Measurements from ENCODE around the gene NTM. TPM values are rescaled to one million over a fixed set of nuclear protein-coding genes. Genes with fewer than 3 reads are reported as not detected.

NTM gene
- total and polyA plus RNA-seq, 2 of the 8 experiments (the other 6 are each of a cell fraction or from before 2014, with no cell fraction given), result 13.4 to 20.0 TPM

DNA sequence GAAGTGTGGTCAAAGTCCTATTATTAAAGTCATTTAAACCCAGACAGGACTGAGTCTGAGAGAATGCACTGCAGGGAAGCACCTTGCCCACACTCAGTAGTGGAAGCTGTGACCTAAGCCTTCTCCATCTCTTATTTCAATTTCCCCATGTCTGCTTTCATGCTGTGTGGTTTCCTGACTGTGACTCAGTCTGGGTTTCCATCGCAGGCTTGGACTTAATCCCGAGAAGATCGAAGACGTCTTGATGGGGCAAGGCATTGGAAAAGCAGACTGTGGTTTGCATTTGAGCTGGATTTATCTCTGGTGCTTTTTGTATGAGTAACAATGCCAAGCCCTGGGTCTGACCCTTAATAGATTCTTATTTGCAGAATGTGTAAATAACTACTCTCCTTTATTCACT is 238.9 kb downstream of the NTM start:
- CTCF ChIA-PET (ENCODE audit: partially characterized antibody), result interaction anchor here (0.7 to 16.7 kb wide), 12 partner anchors 9 to 97 kb away, joined by 3 to 150 read pairs (median 4); no protein-coding TSS in a partner anchor
- 92% methylated on average over 4 of the region's 4 CpGs; no CpG with 5 or more reads in 1 of the 2 experiments for WGBS, 2 experiments (ENCODE audit: extremely low coverage in 1 of 2, insufficient coverage in 1 of 2, insufficient read length in 1 of 2, insufficient replicate concordance in 2 of 2, low coverage in 1 of 2, low lambda C conversion rate in 2 of 2, missing lambda C conversion rate in 1 of 2)

More for the DNA sequence above, 238.9 kb downstream of the NTM start:
- no peak for FAIRE-seq
- Histone ChIP-seq H3K23me2 (ENCODE audit: low read depth, low read length) (no peaks in the 10 kb centered on the region), H3K4me1 (replicated peaks in 1 of 4; ENCODE audit: control insufficient read depth in 3 of 4, insufficient read depth in 4 of 4, low read length in 3 of 4) (peaks cover 2 to 11% (median 6%) of the 10 kb centered on the region in 4 experiments; a peak in 4 of 7 replicates), H2BK15ac (ENCODE audit: low read length) (no peak overlapping the region), H3K23ac (ENCODE audit: insufficient read length) (no peak overlapping the region), H2BK20ac (ENCODE audit: low read length) (no peak overlapping the region), H3K27ac (ENCODE audit: low read depth, low read length) (no peak overlapping the region), H4K91ac (replicated peaks; ENCODE audit: insufficient read length, low read length) (no peak overlapping the region), H3K9me3 (ENCODE audit: insufficient read depth in 2 of 2, low read depth in 1 of 2, low read length in 1 of 2) (no peaks in the 10 kb centered on the region), H3K4me2 (ENCODE audit: insufficient read depth in 1 of 2, low read depth in 2 of 2, low read length in 2 of 2) (no peak overlapping the region), H3K27me3 (replicated peaks in 1 of 4; ENCODE audit: control insufficient read depth in 3 of 4, extremely low read depth in 1 of 4, insufficient read depth in 3 of 4, low read length in 3 of 4) (peaks cover 0 to 4% (median 3%) of the 10 kb centered on the region in 4 experiments; a peak in 3 of 7 replicates), H2BK5ac (ENCODE audit: low read depth, low read length) (no peak overlapping the region), H3K18ac (ENCODE audit: extremely low read depth, low read length) (no peak overlapping the region), H3K79me2 (ENCODE audit: control insufficient read depth in 1 of 2, insufficient read depth in 2 of 2, low read length in 2 of 2) (no peaks in the 10 kb centered on the region), H4K20me1 (replicated peaks in 1 of 2; ENCODE audit: control insufficient read depth in 1 of 2, insufficient read depth in 2 of 2, low read length in 2 of 2) (no peaks in the 10 kb centered on the region), H3K4ac (replicated peaks; ENCODE audit: insufficient read length, low read depth, low read length) (no peak overlapping the region), H3K4me3 (ENCODE audit: extremely low read depth in 1 of 4, insufficient read depth in 2 of 4, low read depth in 3 of 4, low read length in 4 of 4) (no peak overlapping the region), H2BK120ac (replicated peaks; ENCODE audit: low read depth, low read length) (no peak overlapping the region), H3K56ac (replicated peaks; ENCODE audit: insufficient read length, low read depth, low read length) (no peak overlapping the region), H4K5ac (ENCODE audit: insufficient read length, low read depth, low read length) (no peak overlapping the region), H4K8ac (ENCODE audit: extremely low read depth, insufficient read depth, low read length) (no peak overlapping the region; the same call in 1 of the 2 replicates), H3K9ac (replicated peaks in 1 of 4; ENCODE audit: extremely low read depth in 1 of 4, low read depth in 3 of 4, low read length in 3 of 4) (no peak overlapping the region), H2BK12ac (ENCODE audit: low read depth, low read length) (no peak overlapping the region), H3K36me3 (ENCODE audit: control insufficient read depth in 2 of 4, insufficient read depth in 4 of 4, low read length in 3 of 4) (no peaks in the 10 kb centered on the region), H3K14ac (ENCODE audit: insufficient read length) (no peak overlapping the region), H2AFZ (ENCODE audit: low read length) (no peak overlapping the region), H3K79me1 (ENCODE audit: low read depth, low read length) (no peaks in the 10 kb centered on the region), H2AK5ac (ENCODE audit: low read depth, low read length) (no peak overlapping the region)
- TF ChIP-seq, protein P1, sequence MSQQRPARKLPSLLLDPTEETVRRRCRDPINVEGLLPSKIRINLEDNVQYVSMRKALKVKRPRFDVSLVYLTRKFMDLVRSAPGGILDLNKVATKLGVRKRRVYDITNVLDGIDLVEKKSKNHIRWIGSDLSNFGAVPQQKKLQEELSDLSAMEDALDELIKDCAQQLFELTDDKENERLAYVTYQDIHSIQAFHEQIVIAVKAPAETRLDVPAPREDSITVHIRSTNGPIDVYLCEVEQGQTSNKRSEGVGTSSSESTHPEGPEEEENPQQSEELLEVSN (IDR thresholded peaks at IDR 0.05), result no peak
- TF ChIP-seq FOSL1 (IDR thresholded peaks at IDR 0.05; ENCODE audit: insufficient read depth, low read depth, low read length), result no peak
- POLR2A ChIA-PET (ENCODE audit: partially characterized antibody), result interaction anchor here (1.2 to 1.4 kb wide), 2 partner anchors 12 to 20 kb away, joined by 3 to 5 read pairs; no protein-coding TSS in a partner anchor
- no peak for DNase-seq (ENCODE audit: low read depth in 1 of 2, low spot score in 2 of 2)
